DOHH2 (cell line): ENCODE results near the gene IL20.

Experiments
- EZH2phosphoT487 ChIP-seq: fragments of 200-600 bp; sonication (generic); IDR thresholded peaks from 2 replicates; pipeline ENCODE4 v1.6.1; 2017; ENCODE audit warnings: borderline replicate concordance, mild to moderate bottlenecking, antibody characterized with exemption, low read length, moderate library complexity, mixed read lengths
- TF ChIP-seq, protein P1 (sequence below): fragments of 200-600 bp; sonication (generic); IDR thresholded peaks from one replicate; pipeline ENCODE4 v1.5.1; 2014; ENCODE audit warnings: antibody characterized with exemption, mild to moderate bottlenecking, low read depth, low read length; ENCODE audit not compliant: poor library complexity, severe bottlenecking

DNA sequence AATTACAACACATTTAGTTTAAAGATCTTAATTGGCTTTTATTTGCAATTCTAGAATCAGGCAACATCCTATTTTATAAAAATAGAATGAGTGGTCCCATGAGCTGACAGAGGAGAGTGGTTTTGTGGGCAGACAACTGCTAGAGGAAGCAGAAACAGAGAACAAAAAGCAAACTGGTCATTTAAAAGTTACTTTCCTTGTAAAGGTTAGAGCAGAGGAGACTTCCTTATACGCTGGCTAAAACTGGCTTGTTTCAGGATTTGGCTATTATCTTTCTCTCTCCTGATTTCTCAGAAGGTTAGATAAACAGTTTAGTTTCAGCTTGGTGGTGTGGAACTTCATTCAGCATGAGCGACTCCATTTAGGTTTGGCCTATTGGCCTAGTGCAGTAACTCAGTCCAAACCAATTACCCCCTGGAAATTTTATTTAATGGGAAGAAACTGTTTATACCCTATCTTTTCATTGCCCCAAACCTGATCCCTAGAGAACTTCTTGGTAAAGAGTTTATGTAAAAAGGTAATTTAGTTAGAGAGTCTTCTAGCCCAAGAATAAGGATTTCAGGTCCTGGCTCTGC, 32.2 kb upstream of the IL20 start:
- TF ChIP-seq, protein P1, sequence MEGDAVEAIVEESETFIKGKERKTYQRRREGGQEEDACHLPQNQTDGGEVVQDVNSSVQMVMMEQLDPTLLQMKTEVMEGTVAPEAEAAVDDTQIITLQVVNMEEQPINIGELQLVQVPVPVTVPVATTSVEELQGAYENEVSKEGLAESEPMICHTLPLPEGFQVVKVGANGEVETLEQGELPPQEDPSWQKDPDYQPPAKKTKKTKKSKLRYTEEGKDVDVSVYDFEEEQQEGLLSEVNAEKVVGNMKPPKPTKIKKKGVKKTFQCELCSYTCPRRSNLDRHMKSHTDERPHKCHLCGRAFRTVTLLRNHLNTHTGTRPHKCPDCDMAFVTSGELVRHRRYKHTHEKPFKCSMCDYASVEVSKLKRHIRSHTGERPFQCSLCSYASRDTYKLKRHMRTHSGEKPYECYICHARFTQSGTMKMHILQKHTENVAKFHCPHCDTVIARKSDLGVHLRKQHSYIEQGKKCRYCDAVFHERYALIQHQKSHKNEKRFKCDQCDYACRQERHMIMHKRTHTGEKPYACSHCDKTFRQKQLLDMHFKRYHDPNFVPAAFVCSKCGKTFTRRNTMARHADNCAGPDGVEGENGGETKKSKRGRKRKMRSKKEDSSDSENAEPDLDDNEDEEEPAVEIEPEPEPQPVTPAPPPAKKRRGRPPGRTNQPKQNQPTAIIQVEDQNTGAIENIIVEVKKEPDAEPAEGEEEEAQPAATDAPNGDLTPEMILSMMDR = no peak
- no peak for TF ChIP-seq EZH2phosphoT487
